ENCODE results near the gene NEK9.
A peak's percentile ranks its signal among the peaks of the same experiment; 100 is the strongest.
"Not testable (repeated sequence)": the region's sequence is repeated elsewhere in the genome, so short reads cannot be mapped to it uniquely, and the experiment has no call there.

Gene NEK9

GRCh38 chr14:75098682-75099081 is 28.2 kb downstream of the NEK9 start:
- no peak for DNase-seq

- no peak for DNase-seq
Measured at GRCh38 chr14:75098212-75098611, 28.6 kb downstream of the NEK9 start.

- DNase-seq = no peak
Measured at GRCh38 chr14:75096959-75097358, 29.9 kb downstream of the NEK9 start.

- no peak for DNase-seq
Measured at GRCh38 chr14:75095690-75096089, 31.2 kb downstream of the NEK9 start.

- no peak for DNase-seq
Measured at GRCh38 chr14:75094896-75095295, 32.0 kb downstream of the NEK9 start.

- DNase-seq = no peak
Measured at GRCh38 chr14:75092698-75093097, 34.1 kb downstream of the NEK9 start.

GRCh38 chr14:75091251-75091650 is 35.6 kb downstream of the NEK9 start:
- DNase-seq = no peak

- DNase-seq = no peak
Measured at GRCh38 chr14:75090353-75090752, 36.5 kb downstream of the NEK9 start.

- peak; percentile 60 for DNase-seq
Measured at GRCh38 chr14:75088566-75089373, 38.1 kb downstream of the NEK9 start.

GRCh38 chr14:75088153-75088552 is 38.7 kb downstream of the NEK9 start:
- no peak for DNase-seq

GRCh38 chr14:75084513-75084912 is 42.3 kb downstream of the NEK9 start:
- no peak for DNase-seq

GRCh38 chr14:75083271-75083670 is 43.6 kb downstream of the NEK9 start:
- no peak for DNase-seq

- no peak for DNase-seq
Measured at GRCh38 chr14:75081660-75082229, 45.1 kb downstream of the NEK9 start.

- no peak for DNase-seq
Measured at GRCh38 chr14:75079521-75079920, 47.3 kb downstream of the NEK9 start.

- DNase-seq = no peak
Measured at GRCh38 chr14:75077794-75078193, 49.1 kb downstream of the NEK9 start.

GRCh38 chr14:75070383-75070782 is 56.5 kb downstream of the NEK9 start:
- DNase-seq = no peak

GRCh38 chr14:75069811-75070145 is 57.1 kb downstream of the NEK9 start:
- DNase-seq = no peak

- peak; percentile 69 for DNase-seq
Measured at GRCh38 chr14:75069121-75069810, 57.6 kb downstream of the NEK9 start, which contains the start of gene ZC2HC1C. ZC2HC1C (plus strand) TSS chr14:75069641; CDS start chr14:75070574, 933 bp downstream.

GRCh38 chr14:75068294-75069120 is 58.3 kb downstream of the NEK9 start:
- no peak for DNase-seq

GRCh38 chr14:75067765-75068164 is 59.1 kb downstream of the NEK9 start:
- DNase-seq = not testable (repeated sequence)

GRCh38 chr14:75067212-75067611 is 59.6 kb downstream of the NEK9 start:
- no peak for DNase-seq

- no peak for DNase-seq
Measured at GRCh38 chr14:75066691-75067090, 60.2 kb downstream of the NEK9 start.

- no peak for DNase-seq
Measured at GRCh38 chr14:75064205-75064567, 62.7 kb downstream of the NEK9 start.

Data from CD4-positive, alpha-beta T cell treated with Interleukin-6 for 4 hours (primary cell).